Astrocyte (in vitro differentiated cells and primary cell): Measurements from ENCODE around the gene ANKFY1.

Experiments
- EZH2 ChIP-seq: IDR thresholded peaks from 2 replicates; pipeline ENCODE4 v1.6.1; 2012; ENCODE audit warnings: mild to moderate bottlenecking, low read length, inconsistent platforms; ENCODE audit not compliant: insufficient read depth
- TF ChIP-seq, protein P1 (sequence below): IDR thresholded peaks from 2 replicates; pipeline ENCODE4 v1.5.1; 2011; ENCODE audit warnings: low read depth, mild to moderate bottlenecking, inconsistent platforms, low read length, moderate library complexity; ENCODE audit not compliant: insufficient read depth

DNA sequence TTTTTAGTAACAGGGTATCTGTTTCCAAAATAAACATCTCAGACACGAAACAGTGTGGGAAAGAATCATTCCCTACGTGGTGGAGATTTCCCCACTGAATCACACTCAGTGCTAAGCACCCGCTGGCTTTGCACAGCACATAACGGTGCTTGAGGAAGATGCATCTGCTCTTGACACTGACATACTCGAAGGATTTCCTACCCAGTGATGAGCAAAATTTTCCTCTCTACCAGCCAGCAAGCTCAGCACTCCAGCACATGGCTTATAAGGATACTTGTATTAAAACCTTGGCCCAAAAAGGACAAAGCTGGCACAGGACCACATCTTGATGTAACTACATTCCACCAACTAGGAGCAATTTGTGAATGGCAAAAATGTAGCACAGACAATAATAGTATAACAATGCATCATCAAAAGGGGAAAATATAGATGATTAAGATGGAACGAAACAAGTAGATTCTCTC is 59.0 kb downstream of the ANKFY1 start:
- TF ChIP-seq, protein P1, sequence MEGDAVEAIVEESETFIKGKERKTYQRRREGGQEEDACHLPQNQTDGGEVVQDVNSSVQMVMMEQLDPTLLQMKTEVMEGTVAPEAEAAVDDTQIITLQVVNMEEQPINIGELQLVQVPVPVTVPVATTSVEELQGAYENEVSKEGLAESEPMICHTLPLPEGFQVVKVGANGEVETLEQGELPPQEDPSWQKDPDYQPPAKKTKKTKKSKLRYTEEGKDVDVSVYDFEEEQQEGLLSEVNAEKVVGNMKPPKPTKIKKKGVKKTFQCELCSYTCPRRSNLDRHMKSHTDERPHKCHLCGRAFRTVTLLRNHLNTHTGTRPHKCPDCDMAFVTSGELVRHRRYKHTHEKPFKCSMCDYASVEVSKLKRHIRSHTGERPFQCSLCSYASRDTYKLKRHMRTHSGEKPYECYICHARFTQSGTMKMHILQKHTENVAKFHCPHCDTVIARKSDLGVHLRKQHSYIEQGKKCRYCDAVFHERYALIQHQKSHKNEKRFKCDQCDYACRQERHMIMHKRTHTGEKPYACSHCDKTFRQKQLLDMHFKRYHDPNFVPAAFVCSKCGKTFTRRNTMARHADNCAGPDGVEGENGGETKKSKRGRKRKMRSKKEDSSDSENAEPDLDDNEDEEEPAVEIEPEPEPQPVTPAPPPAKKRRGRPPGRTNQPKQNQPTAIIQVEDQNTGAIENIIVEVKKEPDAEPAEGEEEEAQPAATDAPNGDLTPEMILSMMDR, result no peak
- TF ChIP-seq EZH2, result no peak
